Activated CD4-positive, alpha-beta memory T cell treated with anti-CD3 and anti-CD28 coated beads for 36 hours (primary cell): ENCODE results near the gene TDRD15. TPM values are rescaled to one million over a fixed set of nuclear protein-coding genes. Genes with fewer than 3 reads are reported as not detected.

Experiments
- CTCF ChIA-PET: fragments of 350-600 bp; sonication (Branson Sonifier 250); formaldehyde crosslinking; loops from one replicate; lab custom pipeline; 2021; ENCODE audit warnings: antibody characterized with exemption, inconsistent platforms; lab: Charles Lee
- POLR2A ChIA-PET: fragments of 350-600 bp; sonication (Branson Sonifier 250); formaldehyde crosslinking; loops from one replicate; lab custom pipeline; 2021; ENCODE audit warnings: antibody characterized with exemption; lab: Charles Lee
- DNase-seq: peaks from one replicate; pipeline ENCODE4 v3.0.0-alpha.2; 2020
- H3K27ac Mint-ChIP-seq: one replicate; pipeline ENCODE4 v1.8.0; 2021; ENCODE audit warnings: mixed read lengths
- H3K27me3 Mint-ChIP-seq: one replicate; pipeline ENCODE4 v1.8.0; 2021; ENCODE audit warnings: mixed read lengths
- H3K36me3 Mint-ChIP-seq: one replicate; pipeline ENCODE4 v1.8.0; 2021; ENCODE audit warnings: mixed read lengths
- H3K4me1 Mint-ChIP-seq: one replicate; pipeline ENCODE4 v1.8.0; 2021; ENCODE audit warnings: low read depth, mixed read lengths
- H3K4me3 Mint-ChIP-seq: one replicate; pipeline ENCODE4 v1.8.0; 2021; ENCODE audit warnings: mild to moderate bottlenecking, mixed read lengths
- H3K9me3 Mint-ChIP-seq: one replicate; pipeline ENCODE4 v1.8.0; 2021; ENCODE audit warnings: mixed read lengths
- intact Hi-C: fragments of 100-400 bp; cut with micrococcal nuclease; formaldehyde crosslinking; loops from one replicate; pipeline ENCODE4 v1.15.1; 2023
- total RNA-seq, 2 experiments: library from RNA; stranded (reverse); gene quantifications; one replicate each; pipeline ENCODE4 v1.2.3, GENCODE V29; 2021

TDRD15 gene
- total RNA-seq, 2 experiments from 2014 or later, result 0.02 TPM; not detected in 1

DNA sequence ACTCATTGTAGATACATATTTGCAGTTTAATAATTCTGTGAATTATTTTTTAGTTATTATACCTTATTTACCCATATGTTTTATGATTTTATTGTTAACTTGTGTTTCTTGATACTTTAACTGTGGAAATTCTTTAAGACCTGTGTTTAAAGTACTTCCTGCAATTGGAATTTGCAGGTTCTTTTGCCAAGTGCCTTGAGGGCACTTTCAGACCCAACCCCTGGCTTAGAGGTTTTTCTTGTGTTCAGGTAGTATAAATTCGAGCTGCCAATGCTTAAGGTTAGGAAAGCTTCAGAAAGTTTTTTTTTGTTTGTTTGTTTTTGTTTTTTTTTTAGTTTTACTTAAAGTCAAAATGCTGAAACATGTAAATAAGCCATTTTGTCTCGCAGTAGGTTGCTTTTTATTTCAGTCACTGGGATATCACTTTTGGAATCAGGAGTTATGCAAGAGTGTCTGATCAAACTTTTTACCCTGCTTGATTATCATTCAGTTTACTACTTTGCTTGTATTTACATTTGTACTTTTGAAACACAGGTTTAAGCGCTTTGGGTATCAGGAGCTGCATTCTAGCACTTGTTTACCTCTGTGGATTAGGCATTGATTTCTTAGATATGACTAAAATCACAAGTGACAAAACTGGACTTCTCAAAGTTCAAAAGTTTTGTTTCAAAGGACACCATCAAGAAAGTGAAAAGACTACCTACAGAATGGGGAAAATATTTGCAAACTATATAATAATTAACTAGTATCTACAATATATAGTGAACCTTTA is 31.8 kb downstream of the TDRD15 start:
- POLR2A ChIA-PET, result no interaction called here
- Mint-ChIP-seq H3K27ac (no peak overlapping the region), H3K27me3 (no peaks in the 10 kb centered on the region), H3K4me1 (no peaks in the 10 kb centered on the region), H3K36me3 (no peaks in the 10 kb centered on the region), H3K9me3 (no peaks in the 10 kb centered on the region), H3K4me3 (no peak overlapping the region)
- DNase-seq, result no peak
- CTCF ChIA-PET, result no interaction called here
- intact Hi-C loops, result no loop called here

DNA sequence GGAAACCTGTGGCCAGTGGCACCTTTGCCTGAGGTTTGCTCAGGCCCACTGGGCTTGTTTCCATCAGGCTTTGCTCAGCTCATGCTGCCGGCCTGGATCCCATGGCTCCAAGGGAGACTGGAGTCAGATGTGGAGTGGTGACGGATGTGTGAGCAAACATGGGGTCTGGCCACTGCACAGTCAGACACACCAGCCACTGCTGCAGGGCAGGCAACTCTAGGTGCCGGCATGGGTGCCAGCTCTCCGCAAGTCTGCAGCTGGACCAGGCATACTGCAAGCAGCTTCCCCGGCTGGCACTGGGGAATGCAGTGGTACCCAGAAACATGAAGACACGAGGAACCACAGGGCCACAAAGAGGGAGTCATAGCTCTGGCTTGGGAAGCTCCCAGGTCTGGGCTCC is 37.4 kb downstream of the TDRD15 start:
- CTCF ChIA-PET, result no interaction called here
- no peaks in the 10 kb centered on the region for H3K4me1 Mint-ChIP-seq
- intact Hi-C loops, result no loop called here
- POLR2A ChIA-PET, result no interaction called here
- no peak overlapping the region for H3K27ac Mint-ChIP-seq
- H3K27me3 Mint-ChIP-seq, result no peaks in the 10 kb centered on the region
- no peak for DNase-seq
- no peaks in the 10 kb centered on the region for H3K9me3 Mint-ChIP-seq
- no peaks in the 10 kb centered on the region for H3K36me3 Mint-ChIP-seq
- H3K4me3 Mint-ChIP-seq, result no peak overlapping the region

DNA sequence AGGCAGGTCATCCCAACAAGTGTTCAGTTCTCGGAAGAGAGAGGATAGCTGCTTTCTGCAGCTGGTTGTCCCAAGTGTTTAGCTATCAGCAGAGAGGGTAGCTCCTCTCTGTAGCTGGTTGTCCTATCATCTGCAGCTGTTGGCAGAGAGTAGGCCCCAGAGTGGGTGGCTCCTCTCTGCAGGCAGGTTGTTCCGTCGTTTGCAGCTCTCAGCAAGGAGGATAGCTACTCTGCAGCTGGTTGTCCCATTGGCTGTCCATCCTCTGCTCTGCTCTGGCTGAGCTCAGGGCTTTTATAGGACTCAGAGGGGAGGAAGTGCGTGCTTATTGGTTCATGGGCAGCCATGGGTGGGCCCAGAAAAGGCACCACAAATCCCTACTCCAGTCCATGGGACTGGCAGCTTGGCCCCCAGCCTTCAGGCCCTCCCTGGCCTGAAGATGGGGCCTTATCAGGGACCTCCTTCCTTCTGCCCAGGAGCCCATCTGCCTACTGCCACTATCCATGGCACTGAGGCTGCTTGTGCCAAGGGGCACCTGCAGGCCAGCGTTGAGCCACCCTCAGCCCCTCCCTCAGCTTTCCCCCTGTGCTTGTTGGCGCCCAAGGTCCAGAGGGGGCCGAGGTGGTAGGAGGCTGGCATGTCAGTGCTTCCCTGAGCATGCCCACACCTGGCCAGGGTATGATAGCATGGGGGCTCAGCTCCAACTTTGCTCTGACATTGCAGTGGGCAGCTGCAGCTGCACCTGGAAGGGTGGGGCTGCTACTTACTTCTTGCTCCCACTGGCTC is 38.3 kb downstream of the TDRD15 start:
- Mint-ChIP-seq H3K4me1 (no peaks in the 10 kb centered on the region), H3K9me3 (no peaks in the 10 kb centered on the region)

DNA sequence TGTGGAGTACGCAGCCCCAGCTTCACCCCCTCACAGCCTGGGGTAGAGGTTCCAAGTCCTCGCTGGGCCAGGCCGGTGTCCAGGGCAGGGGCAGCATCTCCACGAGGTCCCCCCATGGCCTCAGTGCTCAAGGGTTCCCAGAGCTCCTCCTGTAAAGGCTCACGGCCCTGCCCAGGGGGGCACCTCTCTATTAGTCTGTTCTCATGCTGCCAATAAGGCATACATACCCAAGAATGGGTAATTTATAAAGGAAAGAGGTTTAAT is 38.8 kb downstream of the TDRD15 start:
- H3K4me3 Mint-ChIP-seq, result no peak overlapping the region
- no peak overlapping the region for H3K27ac Mint-ChIP-seq
- H3K9me3 Mint-ChIP-seq, result no peaks in the 10 kb centered on the region
- no peaks in the 10 kb centered on the region for H3K36me3 Mint-ChIP-seq
- H3K27me3 Mint-ChIP-seq, result no peaks in the 10 kb centered on the region
- ChIA-PET CTCF (no interaction called here), POLR2A (no interaction called here)
- intact Hi-C loops, result no loop called here
- no peak for DNase-seq
- no peaks in the 10 kb centered on the region for H3K4me1 Mint-ChIP-seq

More for the DNA sequence above, 38.3 kb downstream of the TDRD15 start:
- intact Hi-C loops, result no loop called here
- ChIA-PET POLR2A (no interaction called here), CTCF (no interaction called here)
- H3K27ac Mint-ChIP-seq, result no peak overlapping the region
- DNase-seq, result no peak
- no peak overlapping the region for H3K4me3 Mint-ChIP-seq
- H3K27me3 Mint-ChIP-seq, result no peaks in the 10 kb centered on the region
- H3K36me3 Mint-ChIP-seq, result no peaks in the 10 kb centered on the region

DNA sequence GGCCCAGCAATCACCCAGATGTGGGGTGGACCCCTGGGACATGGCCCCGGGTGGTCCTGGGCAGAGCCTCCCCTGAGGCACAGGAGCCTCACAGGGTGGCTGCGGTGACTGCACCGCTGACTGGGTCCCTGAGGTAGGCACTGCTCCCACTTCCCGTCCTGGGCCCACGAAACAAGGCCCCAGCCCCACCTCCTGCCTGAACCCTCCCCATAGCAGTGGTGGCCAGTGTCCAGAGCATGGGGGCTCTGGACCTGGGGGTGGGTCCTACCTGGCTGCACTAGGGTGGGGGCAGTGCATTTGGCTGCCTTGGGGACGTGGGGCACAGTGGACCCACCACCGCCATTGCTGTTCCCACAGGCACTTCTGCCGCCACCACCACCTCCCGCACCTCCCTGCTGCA is 39.4 kb downstream of the TDRD15 start:
- H3K36me3 Mint-ChIP-seq, result no peaks in the 10 kb centered on the region
- no peaks in the 10 kb centered on the region for H3K4me1 Mint-ChIP-seq
- no peak for DNase-seq
- no peak overlapping the region for H3K4me3 Mint-ChIP-seq
- ChIA-PET CTCF (no interaction called here), POLR2A (no interaction called here)
- H3K9me3 Mint-ChIP-seq, result no peaks in the 10 kb centered on the region
- H3K27me3 Mint-ChIP-seq, result no peaks in the 10 kb centered on the region
- H3K27ac Mint-ChIP-seq, result no peak overlapping the region
- intact Hi-C loops, result no loop called here

DNA sequence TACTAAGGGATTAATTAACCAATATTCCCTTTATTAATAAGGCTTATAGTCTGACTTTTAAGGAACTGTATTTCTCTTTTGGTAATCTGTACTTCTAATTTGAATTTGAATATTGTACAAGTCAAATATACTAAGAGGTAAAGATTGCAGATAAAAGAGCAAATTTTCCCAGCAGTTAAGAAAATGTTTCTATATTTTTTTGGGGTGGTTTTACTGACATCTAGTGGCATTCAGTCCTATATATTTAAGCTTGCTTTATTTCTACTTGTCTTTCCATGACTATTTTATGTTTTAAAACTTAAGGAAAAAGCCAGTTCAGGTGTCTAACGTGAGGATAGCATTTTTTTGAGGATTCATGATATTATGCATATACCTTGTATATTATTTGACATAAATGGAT is 41.6 kb downstream of the TDRD15 start:
- H3K36me3 Mint-ChIP-seq, result no peaks in the 10 kb centered on the region
- no peak overlapping the region for H3K27ac Mint-ChIP-seq
- intact Hi-C loops, result no loop called here
- no peak for DNase-seq
- CTCF ChIA-PET, result interaction anchor here (0.6 to 0.9 kb wide), 2 partner anchors 109 to 123 kb away, joined by 3 read pairs; no protein-coding TSS in a partner anchor
- no peak overlapping the region for H3K4me3 Mint-ChIP-seq
- H3K4me1 Mint-ChIP-seq, result no peaks in the 10 kb centered on the region
- H3K9me3 Mint-ChIP-seq, result peaks cover 6% of the 10 kb centered on the region
- POLR2A ChIA-PET, result no interaction called here
- H3K27me3 Mint-ChIP-seq, result no peaks in the 10 kb centered on the region

DNA sequence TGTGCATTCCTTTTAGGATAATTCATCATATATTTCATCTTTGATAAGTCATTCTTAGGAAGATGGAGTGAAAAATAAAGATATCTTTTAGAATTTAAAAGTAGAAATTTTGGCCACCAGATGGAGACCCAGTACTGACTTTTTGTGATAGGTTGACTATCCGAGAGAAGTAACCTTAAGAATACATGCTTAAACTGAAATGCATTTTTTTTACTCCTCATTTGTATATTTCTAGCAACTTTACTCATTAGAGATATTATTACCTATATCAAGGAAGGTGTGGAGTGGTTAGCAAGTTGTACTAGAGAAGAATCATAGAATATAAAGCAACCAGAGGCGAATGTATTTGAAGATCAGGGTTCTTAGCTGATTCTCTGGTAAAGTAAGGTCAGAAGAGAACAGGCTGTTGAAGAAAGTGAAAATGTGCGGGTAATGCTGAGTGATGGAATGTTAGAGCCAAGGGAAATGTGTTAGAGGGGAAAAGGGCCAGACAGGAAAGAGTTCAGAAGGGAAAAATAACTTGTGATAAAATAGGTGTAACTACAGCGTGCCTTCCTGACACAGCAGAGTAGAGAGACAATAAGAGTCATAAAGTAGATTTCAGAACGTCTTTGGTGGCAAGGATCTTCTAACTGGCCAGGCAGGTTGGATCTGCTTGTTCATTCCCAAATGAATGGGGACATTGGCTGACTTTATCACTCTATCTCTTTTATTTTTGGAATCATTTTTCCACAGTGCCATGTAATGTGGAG is 52.3 kb downstream of the TDRD15 start:
- no peak overlapping the region for H3K4me3 Mint-ChIP-seq
- H3K27ac Mint-ChIP-seq, result no peak overlapping the region
- H3K36me3 Mint-ChIP-seq, result no peaks in the 10 kb centered on the region
- H3K9me3 Mint-ChIP-seq, result no peaks in the 10 kb centered on the region
- ChIA-PET POLR2A (no interaction called here), CTCF (no interaction called here)
- H3K4me1 Mint-ChIP-seq, result no peaks in the 10 kb centered on the region
- intact Hi-C loops, result no loop called here
- H3K27me3 Mint-ChIP-seq, result no peaks in the 10 kb centered on the region
- no peak for DNase-seq

DNA sequence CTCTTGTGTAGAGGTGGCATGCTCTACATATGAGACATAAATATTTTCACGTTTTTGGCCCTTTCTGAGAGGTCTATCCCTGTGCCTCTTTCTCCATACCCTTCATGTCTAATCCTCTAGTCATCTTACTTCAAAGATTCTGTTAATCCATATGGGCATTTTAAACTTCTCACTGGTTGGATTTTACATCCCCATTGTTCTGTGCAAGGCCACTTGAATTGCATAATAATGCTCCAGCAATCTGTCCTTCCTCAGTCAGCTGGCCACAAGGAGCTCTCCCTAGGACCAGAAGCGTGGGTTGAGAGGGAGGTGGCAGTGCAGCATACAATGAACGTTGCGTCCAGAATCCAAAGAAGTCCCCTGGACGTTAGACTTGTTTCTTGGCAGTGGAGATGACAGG is 58.2 kb downstream of the TDRD15 start:
- H3K27me3 Mint-ChIP-seq, result no peaks in the 10 kb centered on the region
- DNase-seq, result no peak
- no peaks in the 10 kb centered on the region for H3K4me1 Mint-ChIP-seq
- no peak overlapping the region for H3K27ac Mint-ChIP-seq
- POLR2A ChIA-PET, result no interaction called here
- intact Hi-C loops, result no loop called here
- H3K4me3 Mint-ChIP-seq, result no peak overlapping the region
- H3K9me3 Mint-ChIP-seq, result peaks cover 1% of the 10 kb centered on the region
- CTCF ChIA-PET, result no interaction called here
- no peaks in the 10 kb centered on the region for H3K36me3 Mint-ChIP-seq

DNA sequence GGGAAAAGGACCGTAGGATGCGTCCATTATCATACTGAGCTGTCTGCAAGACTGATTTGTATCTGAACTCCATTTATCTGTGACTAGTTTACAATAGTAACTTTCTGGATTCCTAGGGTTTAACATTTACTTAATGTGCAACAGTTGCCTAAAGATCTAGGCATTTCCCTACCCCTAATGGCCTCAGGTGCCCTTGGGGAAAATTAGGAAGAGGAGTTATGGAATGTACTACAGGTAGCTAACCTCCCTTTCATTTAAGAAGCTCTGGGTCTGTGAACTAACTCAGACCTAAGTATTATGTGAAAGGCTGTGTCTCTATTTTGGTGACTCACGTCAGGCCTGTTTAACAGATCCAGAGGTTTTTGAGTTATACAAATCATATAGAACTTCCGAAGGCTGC is 59.5 kb downstream of the TDRD15 start:
- H3K27me3 Mint-ChIP-seq, result no peaks in the 10 kb centered on the region
- intact Hi-C loops, result no loop called here
- POLR2A ChIA-PET, result no interaction called here
- no peak for DNase-seq
- H3K9me3 Mint-ChIP-seq, result peaks cover 3% of the 10 kb centered on the region
- H3K36me3 Mint-ChIP-seq, result no peaks in the 10 kb centered on the region
- H3K4me3 Mint-ChIP-seq, result no peak overlapping the region
- no peak overlapping the region for H3K27ac Mint-ChIP-seq
- CTCF ChIA-PET, result no interaction called here
- H3K4me1 Mint-ChIP-seq, result no peaks in the 10 kb centered on the region

DNA sequence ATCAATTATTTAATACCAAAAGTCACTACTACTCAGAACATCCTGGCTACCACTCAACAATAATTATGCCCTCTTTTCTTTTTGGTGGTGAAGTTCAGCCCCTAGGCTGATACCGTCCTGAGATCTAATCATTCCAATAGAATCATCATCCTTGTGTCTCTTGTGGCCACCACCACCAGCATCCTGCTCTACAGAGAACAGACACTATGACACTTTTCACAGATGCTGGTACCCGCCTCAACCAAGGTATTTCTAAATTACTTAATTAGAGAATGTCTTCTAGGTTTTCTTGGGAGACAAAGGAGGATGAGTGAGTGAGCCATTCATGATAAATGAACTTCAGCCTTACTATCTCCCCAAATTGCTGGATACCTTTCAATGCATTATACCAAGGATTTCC is 60.0 kb downstream of the TDRD15 start:
- no peak overlapping the region for H3K4me3 Mint-ChIP-seq
- H3K36me3 Mint-ChIP-seq, result no peaks in the 10 kb centered on the region
- DNase-seq, result no peak
- H3K9me3 Mint-ChIP-seq, result peaks cover 3% of the 10 kb centered on the region
- no peaks in the 10 kb centered on the region for H3K4me1 Mint-ChIP-seq
- ChIA-PET CTCF (no interaction called here), POLR2A (no interaction called here)
- H3K27me3 Mint-ChIP-seq, result no peaks in the 10 kb centered on the region
- H3K27ac Mint-ChIP-seq, result no peak overlapping the region
- intact Hi-C loops, result no loop called here

DNA sequence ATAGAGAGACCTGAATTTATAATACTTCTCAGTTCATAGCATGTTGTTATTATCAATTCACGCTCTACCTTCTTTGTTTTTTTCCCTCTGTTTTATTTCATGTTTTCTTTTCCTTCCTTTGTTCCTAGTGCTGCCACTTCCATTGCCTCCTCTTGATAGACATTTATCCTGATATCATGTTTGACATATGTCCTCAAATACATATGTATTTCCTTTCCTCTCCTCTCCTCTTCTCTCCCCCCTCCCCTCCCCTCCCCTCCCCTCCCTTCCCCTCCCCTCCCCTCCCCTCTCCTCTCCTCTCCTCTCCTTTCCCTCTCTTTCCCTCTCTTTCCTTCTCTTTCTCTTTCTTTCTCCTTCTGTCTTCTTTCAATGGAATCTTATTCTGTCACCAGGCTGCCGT is 67.8 kb downstream of the TDRD15 start:
- Mint-ChIP-seq H3K9me3 (peaks cover 3% of the 10 kb centered on the region), H3K4me1 (no peaks in the 10 kb centered on the region), H3K36me3 (no peaks in the 10 kb centered on the region), H3K27ac (no peak overlapping the region), H3K4me3 (no peak overlapping the region), H3K27me3 (peaks cover 2% of the 10 kb centered on the region)
- CTCF ChIA-PET, result no interaction called here
- DNase-seq, result no peak
- intact Hi-C loops, result no loop called here
- POLR2A ChIA-PET, result no interaction called here
